ENCODE measurements around the gene RERE.
"Not testable (repeated sequence)": the region's sequence is repeated elsewhere in the genome, so short reads cannot be mapped to it uniquely, and the experiment has no call there.

Gene RERE

GRCh38 chr1:8643542-8644536 is 173.6 kb downstream of the RERE start:
- DNase-seq (ENCODE audit: low read depth in 4 of 4, low spot score in 1 of 4), result no peak

GRCh38 chr1:8642114-8642513 is 175.3 kb downstream of the RERE start:
- DNase-seq (ENCODE audit: low read depth in 4 of 4, low spot score in 1 of 4), result no peak

GRCh38 chr1:8641377-8641997 is 176.0 kb downstream of the RERE start:
- no peak for DNase-seq (ENCODE audit: low read depth in 4 of 4, low spot score in 1 of 4)

GRCh38 chr1:8640950-8641349 is 176.5 kb downstream of the RERE start:
- no peak for DNase-seq (ENCODE audit: low read depth in 4 of 4, low spot score in 1 of 4)

- no peak for DNase-seq (ENCODE audit: low read depth in 4 of 4, low spot score in 1 of 4)
Observed at GRCh38 chr1:8639148-8639547, 178.3 kb downstream of the RERE start.

GRCh38 chr1:8633741-8634501 is 183.5 kb downstream of the RERE start:
- no peak for DNase-seq (ENCODE audit: low read depth in 4 of 4, low spot score in 1 of 4)

GRCh38 chr1:8632102-8632501 is 185.3 kb downstream of the RERE start:
- DNase-seq (ENCODE audit: low read depth in 4 of 4, low spot score in 1 of 4), result no peak

GRCh38 chr1:8631163-8631562 is 186.3 kb downstream of the RERE start:
- DNase-seq (ENCODE audit: low read depth in 4 of 4, low spot score in 1 of 4), result no peak

- no peak for DNase-seq (ENCODE audit: low read depth in 4 of 4, low spot score in 1 of 4)
Observed at GRCh38 chr1:8629241-8630091, 188.0 kb downstream of the RERE start.

- no peak for DNase-seq (ENCODE audit: low read depth in 4 of 4, low spot score in 1 of 4)
Observed at GRCh38 chr1:8628606-8629005, 188.8 kb downstream of the RERE start.

GRCh38 chr1:8627728-8628127 is 189.7 kb downstream of the RERE start:
- DNase-seq (ENCODE audit: low read depth in 4 of 4, low spot score in 1 of 4), result no peak

- no peak for DNase-seq (ENCODE audit: low read depth in 4 of 4, low spot score in 1 of 4)
Observed at GRCh38 chr1:8625981-8626898, 191.2 kb downstream of the RERE start.

- DNase-seq (ENCODE audit: low read depth in 4 of 4, low spot score in 1 of 4), result no peak
Observed at GRCh38 chr1:8625491-8625890, 191.9 kb downstream of the RERE start.

- DNase-seq (ENCODE audit: low read depth in 4 of 4, low spot score in 1 of 4), result not testable (repeated sequence)
Observed at GRCh38 chr1:8623651-8624192, 193.7 kb downstream of the RERE start.

GRCh38 chr1:8621785-8622348 is 195.6 kb downstream of the RERE start:
- not testable (repeated sequence) for DNase-seq (ENCODE audit: low read depth in 4 of 4, low spot score in 1 of 4)

- DNase-seq (ENCODE audit: low read depth in 4 of 4, low spot score in 1 of 4), result not testable (repeated sequence)
Observed at GRCh38 chr1:8621034-8621582, 196.3 kb downstream of the RERE start.

- not testable (repeated sequence) for DNase-seq (ENCODE audit: low read depth in 4 of 4, low spot score in 1 of 4)
Observed at GRCh38 chr1:8619917-8620502, 197.4 kb downstream of the RERE start.

- DNase-seq (ENCODE audit: low read depth in 4 of 4, low spot score in 1 of 4), result not testable (repeated sequence)
Observed at GRCh38 chr1:8619419-8619818, 198.0 kb downstream of the RERE start.
